Smooth muscle cell of the brain vasculature (primary cell): ENCODE results near the gene TRABD2B.

Source experiments
- DNase-seq: peaks from one replicate; pipeline ENCODE4 v3.0.0-alpha.2; 2012; ENCODE audit warnings: low read depth, low spot score

Gene TRABD2B

DNA sequence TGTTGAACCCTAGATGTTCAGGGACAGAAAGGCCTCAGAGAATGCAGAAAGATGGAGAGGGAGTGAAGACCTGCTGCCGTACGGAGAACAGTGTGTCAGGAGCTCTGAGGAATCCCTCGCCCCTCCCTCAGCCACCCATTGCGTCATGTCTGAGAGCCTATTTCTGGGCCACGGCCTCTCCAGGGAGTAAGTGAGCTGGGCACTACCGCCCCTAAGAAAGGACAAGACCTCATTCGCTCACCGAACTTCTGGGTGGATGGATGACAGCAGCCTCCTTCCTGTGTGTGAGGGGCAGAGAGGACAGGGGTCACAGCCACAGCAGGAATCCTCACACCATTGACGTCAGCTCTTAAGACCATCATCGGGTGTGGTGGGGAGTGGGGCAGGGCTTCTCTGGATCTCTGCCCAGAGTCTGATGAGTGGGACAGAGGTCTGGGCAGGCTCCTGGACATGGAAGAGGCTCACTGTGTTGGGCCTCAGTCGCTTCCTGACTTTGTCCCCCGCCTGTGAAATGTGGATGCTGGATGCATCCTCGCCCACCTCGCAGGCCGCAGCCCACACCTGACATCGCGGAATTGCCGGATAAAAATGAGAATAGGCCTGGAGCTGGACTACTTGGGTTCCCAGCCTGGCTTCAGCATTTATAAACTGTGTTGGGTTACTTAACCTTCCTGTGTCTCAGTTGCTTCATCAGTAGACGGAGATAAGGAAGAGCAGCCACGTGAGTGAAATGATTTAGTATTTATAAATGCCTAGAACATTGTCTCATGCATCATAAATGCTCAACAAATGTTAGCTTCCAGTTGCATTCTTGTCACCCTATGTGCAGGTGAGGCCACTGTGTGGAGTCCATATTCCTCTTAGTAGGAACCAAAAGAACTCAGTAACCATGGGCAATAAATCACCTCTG lies 238.6 kb downstream of the TRABD2B start:
- peak; percentile 73 for DNase-seq

DNA sequence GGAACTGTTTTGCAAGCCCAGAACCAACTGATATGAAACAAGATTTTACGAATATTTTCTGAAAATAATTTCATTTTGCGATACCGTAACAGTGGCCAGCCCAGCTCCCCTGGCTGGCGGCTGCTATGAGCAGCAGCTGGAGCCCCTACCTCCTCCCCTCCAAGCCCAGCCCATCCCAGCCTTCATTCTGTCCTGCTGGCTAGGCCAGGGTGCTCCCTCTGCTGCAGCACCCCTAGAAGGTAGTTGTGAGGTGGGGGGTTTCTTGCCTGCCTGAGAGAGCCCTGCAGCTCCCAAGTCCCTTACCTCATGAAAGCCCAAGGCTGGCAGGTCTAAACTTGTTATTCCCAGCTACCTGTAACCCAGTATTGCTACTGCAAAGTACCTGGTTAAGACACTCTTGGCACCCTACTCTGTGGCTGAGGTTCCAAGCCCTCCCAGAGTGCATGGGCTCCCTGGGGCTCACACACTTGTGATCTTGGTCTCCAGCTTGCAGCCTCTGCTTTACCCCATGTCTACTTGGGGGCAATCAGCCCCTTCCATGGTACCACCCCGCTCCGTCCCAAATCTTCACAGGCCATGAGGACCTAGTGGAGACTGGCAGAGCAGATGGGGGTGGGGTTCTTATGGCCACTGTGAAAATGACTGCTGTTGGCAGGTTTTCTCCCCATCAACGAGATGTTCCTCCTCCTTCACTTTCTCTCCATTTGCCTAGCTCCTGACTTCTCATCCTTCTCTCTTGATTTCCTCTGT lies 239.8 kb downstream of the TRABD2B start:
- no peak for DNase-seq

DNA sequence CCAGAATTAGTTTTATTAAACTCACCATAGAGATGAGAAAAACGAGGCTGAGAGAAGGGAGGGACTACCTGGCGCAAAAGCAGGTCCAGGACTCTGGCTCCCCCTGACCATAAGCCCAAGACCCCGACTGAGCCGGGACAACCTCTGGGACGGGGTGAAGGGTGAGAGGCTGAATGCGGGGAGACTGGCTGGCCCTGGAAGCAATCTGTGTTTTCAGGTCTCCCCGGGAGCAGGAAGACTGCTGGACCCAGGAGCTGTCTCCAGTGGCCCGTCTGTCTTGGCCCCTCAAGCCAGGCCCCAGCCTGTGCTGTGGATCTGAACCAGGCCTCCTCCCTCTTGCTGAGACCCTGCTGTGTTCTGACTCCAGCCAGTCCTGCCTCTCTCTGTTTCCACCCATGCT lies 240.8 kb downstream of the TRABD2B start:
- DNase-seq, result no peak

DNA sequence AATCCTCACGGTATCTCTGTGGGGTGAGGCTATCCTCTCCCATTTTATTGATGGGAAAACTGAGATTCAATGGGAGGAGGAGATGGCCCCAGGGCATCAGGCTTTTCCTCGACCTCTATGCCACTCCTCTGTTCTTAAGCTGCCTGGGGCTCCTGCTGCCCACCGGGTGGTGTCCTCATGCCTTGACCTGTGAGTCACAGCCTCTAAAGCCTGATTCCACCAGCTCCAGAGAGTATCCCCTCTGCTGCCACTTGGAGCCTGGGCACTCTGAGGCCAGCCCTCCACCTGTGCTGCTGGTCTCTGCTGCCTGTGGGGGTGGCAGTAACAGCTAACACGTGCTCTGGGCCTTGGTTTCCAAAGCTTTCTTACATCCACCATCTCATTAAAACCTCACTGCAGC lies 241.2 kb downstream of the TRABD2B start:
- DNase-seq, result no peak

DNA sequence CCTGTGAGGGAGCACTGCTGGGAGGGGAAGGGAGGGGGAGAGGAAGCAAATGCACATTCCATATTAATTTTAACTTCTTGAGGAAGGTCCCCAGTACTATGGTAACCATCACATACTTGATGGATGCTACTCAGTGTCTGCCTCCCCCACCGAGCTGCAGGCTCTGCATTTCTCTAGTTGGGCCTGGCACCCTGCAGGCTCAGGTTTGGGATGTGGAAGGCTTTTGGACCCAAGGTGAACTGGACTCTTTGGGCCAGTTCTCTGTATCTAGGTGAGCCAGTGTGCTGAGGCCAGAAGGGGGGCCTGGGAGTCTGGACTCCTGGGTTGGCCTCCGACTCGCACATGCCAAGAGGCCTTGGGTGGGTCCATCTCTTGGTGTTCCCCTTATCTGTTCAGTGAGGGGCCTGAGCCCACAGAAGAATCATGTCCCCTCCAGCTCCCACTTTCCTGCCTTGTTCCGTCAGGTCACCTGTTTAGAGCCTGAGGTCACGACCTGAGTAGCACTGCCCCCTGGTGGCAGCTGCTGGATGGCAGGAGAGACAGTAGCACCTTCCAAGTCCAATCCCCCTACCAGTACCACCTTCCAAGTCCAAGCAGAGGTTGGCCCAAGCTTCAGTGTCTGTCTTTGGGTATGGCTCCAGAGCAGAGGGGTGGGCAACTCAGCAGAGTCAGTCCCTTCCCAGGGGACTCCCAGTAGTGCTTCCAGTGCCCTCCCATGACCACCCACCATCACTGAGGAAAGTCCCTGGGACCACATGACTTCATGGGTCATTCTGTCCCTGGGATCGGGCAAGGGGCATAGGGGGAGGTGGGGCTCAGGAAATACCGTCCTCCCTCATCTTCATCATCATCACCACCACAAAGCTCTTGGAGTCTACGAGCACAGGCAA lies 241.8 kb downstream of the TRABD2B start:
- DNase-seq, result no peak

DNA sequence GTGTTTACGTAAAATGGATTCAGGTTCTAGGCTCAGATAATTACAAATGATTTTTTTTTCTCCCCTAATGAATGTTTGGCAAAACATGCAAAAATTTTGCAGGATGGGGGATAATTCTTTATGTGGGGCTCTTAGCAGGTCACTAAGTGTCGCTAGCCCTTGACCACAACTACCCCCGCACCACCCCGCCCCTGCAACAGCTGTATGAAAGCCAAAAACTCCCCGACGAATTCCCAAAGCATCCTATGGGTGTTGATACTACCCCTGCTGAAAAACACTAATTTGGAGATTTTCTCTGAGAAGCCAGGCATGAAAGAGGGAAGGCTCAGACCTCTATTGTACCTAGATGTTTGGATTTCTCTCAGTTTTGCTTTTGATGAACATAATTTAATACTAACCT lies 243.0 kb downstream of the TRABD2B start:
- no peak for DNase-seq

DNA sequence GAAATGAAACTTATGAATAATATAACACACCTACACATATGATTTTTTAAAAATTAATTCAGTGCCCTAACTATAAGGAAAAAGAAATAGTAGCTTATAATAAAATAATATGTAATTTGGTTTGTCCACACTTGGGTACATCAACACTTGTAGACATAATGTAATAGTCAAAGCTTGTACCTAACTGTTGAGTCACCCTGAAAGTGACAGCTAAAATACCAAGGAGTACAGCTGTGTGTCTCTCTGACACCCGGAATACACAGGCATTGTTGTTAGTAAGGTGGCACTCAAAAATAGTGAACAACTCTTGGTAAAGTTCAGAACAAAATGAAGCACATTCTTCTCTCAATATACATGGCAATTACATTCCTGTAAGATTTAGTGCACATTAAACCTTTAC lies 243.4 kb downstream of the TRABD2B start:
- no peak for DNase-seq

DNA sequence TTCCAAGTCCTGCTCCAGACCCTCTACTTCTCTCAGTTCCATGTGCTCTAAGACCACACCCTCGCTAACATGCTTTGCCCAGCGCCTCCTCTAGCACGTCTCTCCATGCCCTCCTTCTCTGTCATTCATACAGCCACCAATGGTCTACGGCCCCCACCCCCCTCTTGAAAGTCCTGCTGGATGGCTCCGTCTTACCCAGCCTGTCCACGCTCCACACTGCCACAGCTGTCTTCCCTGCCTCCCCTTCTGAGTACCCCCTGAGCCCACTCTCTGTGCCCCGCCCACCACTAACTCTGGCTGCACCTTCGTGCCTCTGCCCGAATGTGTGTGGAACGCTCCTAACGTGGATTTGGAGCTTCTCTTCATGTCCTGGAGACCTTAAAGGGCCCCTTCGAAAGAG lies 244.6 kb downstream of the TRABD2B start:
- no peak for DNase-seq

DNA sequence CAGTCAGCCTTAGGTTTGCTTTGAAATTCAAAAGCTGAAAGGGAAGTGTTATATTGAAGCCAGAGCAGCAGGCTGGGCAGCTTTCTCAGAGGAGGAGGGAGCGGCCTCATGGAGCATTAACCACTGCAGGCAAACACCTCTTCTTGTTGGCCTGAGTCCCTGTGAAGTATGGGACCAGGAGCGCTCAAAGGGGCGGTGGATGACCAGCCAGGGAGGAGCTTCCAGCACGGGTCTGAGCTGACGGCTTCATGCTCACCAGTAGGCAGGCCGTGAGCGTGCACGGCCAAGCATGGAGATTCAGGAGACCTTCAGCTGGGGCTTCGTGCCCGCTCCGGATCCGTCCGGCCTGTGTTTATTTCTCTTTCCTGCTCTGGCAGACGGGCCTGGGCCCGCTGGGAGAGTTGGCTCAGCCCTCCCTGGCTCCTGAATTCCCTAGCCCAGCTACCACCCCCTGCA lies 245.2 kb downstream of the TRABD2B start:
- DNase-seq, result no peak

DNA sequence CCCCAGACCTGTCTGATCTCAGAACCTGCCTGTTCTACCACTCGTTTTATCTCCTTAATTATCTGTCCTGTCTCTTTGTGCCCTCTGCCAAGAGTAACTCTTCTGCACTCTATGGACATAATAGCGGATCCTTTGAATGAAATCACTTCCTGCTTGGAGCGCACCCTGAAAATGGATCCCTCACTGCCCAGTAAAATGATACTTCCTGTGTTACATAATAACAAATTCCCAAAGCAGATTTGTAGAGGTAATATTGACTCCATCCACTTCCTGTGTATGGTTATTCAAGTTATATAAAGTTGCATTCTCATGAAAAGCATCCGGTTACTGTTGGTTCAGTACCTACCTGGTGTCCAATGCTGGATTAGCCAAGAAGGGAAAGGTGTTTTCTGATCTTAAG lies 246.0 kb downstream of the TRABD2B start:
- DNase-seq, result no peak

DNA sequence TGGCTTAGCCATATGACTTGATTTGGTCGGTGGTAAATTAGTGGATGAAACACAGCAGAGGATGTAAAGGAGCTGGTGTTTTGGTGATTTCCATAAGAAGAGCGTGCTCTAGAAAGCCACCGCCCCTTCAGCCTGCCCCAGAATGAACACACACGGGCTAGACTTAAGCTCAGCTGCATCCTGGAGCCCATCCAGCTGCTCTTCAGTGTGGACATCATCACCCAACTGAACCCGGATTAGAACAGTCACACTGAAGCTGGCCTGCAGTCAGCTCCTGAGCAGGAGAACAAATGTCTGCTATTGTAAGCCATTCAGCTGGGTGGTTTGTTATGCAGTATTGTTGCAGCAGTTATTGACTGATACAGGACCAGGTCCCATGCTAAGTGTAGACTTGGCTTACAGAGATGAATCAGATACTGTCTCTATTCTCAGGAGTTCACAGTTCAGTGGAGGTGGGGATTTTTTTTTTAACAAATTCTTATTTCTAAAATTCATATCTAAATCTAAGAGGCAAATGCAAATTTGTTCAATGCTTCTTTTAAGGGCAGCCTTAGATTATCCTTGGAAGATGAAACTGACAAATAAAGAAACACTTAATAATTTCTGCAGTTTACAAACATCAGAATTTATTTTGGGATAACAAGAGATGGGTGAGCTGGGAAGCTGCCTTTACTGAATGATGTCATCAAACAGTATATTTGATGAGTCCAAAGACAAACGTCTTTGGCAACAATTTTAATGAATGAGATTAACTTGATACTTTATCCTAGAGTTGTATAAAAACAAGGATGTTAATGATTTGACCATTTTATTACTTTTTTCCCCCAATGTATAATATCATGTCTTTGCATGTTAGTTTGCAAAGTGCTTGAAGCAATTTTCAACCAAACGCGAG lies 251.2 kb downstream of the TRABD2B start:
- no peak for DNase-seq

DNA sequence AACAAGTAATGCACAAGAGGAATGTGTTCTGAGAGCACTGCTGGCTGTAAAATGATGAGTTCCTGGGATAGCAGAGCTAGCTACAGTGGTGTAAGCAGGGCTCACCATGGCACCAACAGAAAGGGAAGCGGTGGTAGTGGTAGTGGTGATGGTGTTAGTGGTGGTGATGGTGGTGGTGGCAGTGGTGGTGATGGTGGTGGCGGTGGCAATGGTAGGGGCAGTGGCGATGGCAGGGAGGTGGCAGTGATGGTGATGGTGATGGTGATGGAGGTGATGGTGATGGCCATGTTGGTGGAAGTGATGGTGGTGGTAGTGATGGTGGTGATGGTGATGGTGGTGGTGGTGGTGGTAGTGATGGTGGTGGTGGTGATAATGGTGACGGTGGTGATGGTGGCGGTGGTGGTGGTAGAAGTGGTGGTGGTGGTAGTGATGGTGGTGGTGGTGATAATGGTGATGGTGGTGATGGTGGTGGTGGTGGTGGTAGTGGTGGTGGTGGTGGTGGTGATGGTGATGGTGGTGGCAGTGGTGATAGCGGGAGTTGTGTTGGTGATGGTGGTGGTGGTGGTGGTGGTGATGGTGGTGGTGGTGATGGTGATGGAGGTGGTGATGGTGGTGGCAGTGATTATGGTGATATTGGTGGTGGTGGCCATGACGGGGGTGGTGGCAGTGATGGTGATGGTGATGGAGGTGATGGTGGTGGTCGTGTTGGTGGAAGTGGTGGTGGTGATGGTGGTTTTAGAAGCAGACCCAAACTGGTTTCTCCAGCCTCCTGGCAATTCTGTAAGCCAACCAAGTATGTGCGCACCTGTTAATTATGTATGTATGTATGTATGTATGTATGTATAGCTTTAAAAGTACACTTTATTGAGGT lies 254.1 kb downstream of the TRABD2B start:
- no peak for DNase-seq

DNA sequence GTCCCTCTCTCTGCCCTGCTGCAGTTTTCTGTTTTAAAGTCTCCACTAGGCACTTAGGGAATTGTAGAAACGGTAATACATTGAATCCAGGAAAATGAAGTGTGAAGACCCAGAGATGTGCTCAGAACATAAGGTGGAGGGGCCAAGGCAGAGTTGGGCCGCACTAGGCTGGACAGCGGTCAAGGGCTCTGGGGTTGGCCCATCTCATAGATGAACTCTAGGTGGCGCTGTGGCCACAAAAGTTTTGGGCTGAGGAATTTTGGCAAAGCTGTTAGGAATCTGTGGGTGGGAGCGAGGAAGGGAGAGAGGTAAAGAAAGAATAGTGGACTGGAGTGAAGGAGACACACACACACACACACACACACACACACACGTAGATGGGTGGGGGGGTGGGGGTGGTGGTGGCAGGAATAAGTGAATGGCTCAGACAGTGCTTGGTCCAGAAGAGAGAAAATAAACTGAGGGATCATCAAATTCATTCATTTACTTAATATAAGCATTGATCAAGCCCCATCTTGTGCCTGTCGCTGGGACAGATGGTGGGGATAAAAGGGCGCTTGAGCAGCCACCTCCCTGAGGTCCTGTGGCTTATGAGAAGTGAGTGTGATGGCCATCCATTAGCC lies 258.5 kb downstream of the TRABD2B start:
- DNase-seq, result peak; percentile 21

DNA sequence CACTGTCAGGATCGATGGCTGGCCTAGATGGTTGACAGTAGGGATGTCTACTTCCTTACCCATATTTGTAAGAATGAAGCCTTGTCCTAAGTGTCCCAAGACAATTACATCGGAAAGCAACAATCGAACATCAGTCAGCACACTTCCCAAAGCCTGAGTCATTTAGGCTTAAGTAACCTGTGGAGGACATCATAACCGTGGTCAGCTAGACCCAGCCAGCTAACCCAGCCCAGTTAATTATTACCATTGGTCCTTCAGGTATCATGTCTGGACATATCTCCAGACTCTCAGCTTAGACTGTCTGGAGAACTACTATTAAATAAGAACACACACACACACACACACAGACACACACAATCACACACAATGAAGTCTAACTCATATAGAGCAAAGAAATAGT lies 264.7 kb downstream of the TRABD2B start:
- DNase-seq, result no peak

DNA sequence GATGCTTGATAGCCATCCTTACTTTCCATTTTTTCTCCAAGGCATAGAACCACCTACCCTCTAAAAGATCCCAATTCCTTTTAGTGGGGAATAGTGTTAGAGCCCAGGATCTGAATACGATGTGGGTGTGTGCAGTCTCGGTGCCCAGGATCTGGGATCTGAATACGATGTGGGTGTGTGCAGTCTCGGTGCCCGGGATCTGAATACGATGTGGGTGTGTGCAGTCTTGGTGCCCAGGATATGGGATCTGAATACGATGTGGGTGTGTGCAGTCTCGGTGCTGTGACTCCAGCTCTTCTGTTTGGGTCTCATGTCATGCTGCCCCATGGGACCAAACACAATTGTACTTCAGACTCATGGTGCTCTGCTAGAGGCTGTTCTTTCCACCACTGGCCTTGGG lies 265.5 kb downstream of the TRABD2B start:
- no peak for DNase-seq

DNA sequence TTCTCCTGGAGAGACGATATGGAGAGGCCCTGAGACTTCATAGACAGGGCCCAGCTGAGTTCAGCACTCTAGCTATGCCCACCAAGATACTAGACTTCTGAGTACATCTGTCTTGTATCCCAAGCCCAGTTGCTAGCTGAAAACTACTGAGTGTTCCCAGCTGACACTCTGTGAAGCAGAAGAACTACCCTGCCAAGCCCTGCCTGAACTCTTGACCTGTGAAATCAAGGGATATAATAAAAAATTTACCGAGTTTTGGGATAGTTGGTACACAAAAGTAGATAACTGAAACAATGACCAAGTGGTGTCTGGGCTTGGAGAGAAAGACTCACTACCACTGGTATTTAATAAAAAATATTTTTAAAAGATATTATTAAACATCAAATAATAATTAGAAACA lies 267.5 kb downstream of the TRABD2B start:
- DNase-seq, result no peak

DNA sequence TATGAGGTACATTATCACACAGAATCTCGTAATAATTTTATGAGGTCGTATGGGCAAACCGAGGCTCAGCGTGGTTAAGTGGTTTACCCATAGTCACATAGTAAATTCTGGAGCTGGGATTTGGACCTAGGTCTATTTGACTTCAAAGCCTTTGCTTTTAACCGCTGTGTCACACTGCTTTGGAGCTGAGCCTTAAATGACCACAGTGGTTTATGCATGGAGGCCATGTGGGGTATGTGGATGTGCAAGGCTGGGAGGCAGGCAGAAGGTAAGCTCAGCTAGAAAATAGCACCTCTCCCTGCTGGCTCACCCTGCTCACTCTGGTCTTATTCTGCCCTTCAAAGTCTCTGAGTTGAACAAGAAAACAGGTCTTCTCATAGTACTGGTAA lies 269.5 kb downstream of the TRABD2B start:
- DNase-seq, result no peak

DNA sequence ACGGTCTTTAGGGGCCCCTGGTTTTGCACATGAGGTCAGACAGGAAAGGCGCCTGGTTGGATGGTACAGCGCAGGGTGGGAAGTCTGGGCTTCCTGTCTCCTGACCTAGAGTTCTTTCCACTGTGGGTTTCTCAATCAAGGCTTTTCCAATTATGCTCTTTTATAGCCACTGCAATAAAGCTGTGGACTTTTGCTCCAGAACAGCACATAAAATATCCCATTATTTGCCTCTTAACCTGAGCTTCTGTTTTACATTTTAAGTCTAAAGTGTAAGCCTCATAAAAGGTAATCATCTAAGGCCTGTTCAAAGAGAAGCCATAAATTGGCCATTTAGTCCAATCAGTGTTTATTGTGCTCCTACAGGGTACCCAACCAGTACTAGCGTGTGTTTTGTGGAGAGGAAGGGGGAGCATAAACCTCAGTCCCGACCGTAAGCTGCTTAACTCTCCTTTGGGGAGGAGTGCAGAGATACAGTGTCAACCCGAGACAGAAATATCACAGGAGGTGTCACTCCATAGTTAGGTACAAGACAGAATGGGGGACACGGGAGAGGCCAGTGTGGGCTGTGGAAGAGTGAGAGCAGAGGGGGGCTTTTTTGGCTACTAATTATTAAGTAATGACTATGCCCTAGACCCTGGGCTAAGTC lies 270.0 kb downstream of the TRABD2B start:
- no peak for DNase-seq
